Erythroblast (primary cell): ENCODE results near the gene UQCC5.

ENCODE experiments used
- GATA1 ChIP-seq: IDR thresholded peaks from 2 replicates; pipeline ENCODE4 v1.6.1; 2011; ENCODE audit warnings: low read depth, mild to moderate bottlenecking, control low read depth, low read length, moderate library complexity
- POLR2A ChIP-seq: IDR thresholded peaks from 2 replicates; pipeline ENCODE4 v1.6.1; 2011; ENCODE audit warnings: mild to moderate bottlenecking, low read length

- no peak for TF ChIP-seq POLR2A
- TF ChIP-seq GATA1 = no peak
Measured at GRCh38 chr3:52520141-52520667, 16.2 kb upstream of the UQCC5 start.
